ENCODE measurements around the gene ATP8B1. TPM values are rescaled to one million over a fixed set of nuclear protein-coding genes. Genes with fewer than 3 reads are reported as not detected.

Gene ATP8B1
- total and polyA plus RNA-seq, 2 donors (not counting 1 experiment from before 2014, with no cell fraction given), result 109 to 125 TPM

- H3K4me2 ChIP-seq (ENCODE audit: extremely low read depth, insufficient read depth, low read length), result no peak overlapping the region
- H4K20me1 ChIP-seq (ENCODE audit: control insufficient read depth, extremely low read depth, insufficient read depth, low read length), result no peaks in the 10 kb centered on the region
- peaks cover 7% of the 10 kb centered on the region for H3K4me1 ChIP-seq (ENCODE audit: control insufficient read depth, extremely low read depth, insufficient read depth, low read length)
- H3K9me3 ChIP-seq (ENCODE audit: control insufficient read depth, insufficient read depth, low read depth, low read length), result no peaks in the 10 kb centered on the region
- H3K4me3 ChIP-seq (replicated peaks in 1 of 4; ENCODE audit: control extremely low read depth in 1 of 4, insufficient read depth in 1 of 4, low read depth in 3 of 4, low read length in 4 of 4), result no peak overlapping the region
- TF ChIP-seq CTCF (conservative IDR thresholded peaks at IDR 0.05 in 1 of 2, IDR thresholded peaks at IDR 0.05 in 1 of 2; ENCODE audit: low read depth in 1 of 2, low read length in 2 of 2) (no peak), EZH2 (IDR thresholded peaks at IDR 0.05; ENCODE audit: low read length, missing control alignments) (no peak)
- H3K27me3 ChIP-seq (ENCODE audit: control insufficient read depth, insufficient read depth, low read length), result no peaks in the 10 kb centered on the region
- H3K27ac ChIP-seq (ENCODE audit: insufficient read depth, low read length), result no peak overlapping the region
- H3K79me2 ChIP-seq (ENCODE audit: control insufficient read depth, insufficient read depth, low read length), result peaks cover 13% of the 10 kb centered on the region
- no peak overlapping the region for H3K9ac ChIP-seq (ENCODE audit: insufficient read depth, low read length)
- H3K36me3 ChIP-seq (ENCODE audit: control insufficient read depth, insufficient read depth, low read length), result peaks cover 19% of the 10 kb centered on the region
- H2AFZ ChIP-seq (ENCODE audit: low read length), result no peak overlapping the region
- no peak for DNase-seq (ENCODE audit: low read depth in 2 of 2)
Observed at GRCh38 chr18:57696271-57696670, 106.8 kb downstream of the ATP8B1 start.

- H3K36me3 ChIP-seq (ENCODE audit: control insufficient read depth, insufficient read depth, low read length), result peaks cover 28% of the 10 kb centered on the region
- DNase-seq (ENCODE audit: low read depth in 2 of 2), result no peak
- H3K27ac ChIP-seq (ENCODE audit: insufficient read depth, low read length), result no peak overlapping the region
- no peak overlapping the region for H3K4me2 ChIP-seq (ENCODE audit: extremely low read depth, insufficient read depth, low read length)
- H4K20me1 ChIP-seq (ENCODE audit: control insufficient read depth, extremely low read depth, insufficient read depth, low read length), result no peaks in the 10 kb centered on the region
- H3K4me3 ChIP-seq (replicated peaks in 1 of 4; ENCODE audit: control extremely low read depth in 1 of 4, insufficient read depth in 1 of 4, low read depth in 3 of 4, low read length in 4 of 4), result no peak overlapping the region
- H3K4me1 ChIP-seq (ENCODE audit: control insufficient read depth, extremely low read depth, insufficient read depth, low read length), result peaks cover 4% of the 10 kb centered on the region
- no peak overlapping the region for H3K9ac ChIP-seq (ENCODE audit: insufficient read depth, low read length)
- peaks cover 8% of the 10 kb centered on the region for H3K79me2 ChIP-seq (ENCODE audit: control insufficient read depth, insufficient read depth, low read length)
- H3K9me3 ChIP-seq (ENCODE audit: control insufficient read depth, insufficient read depth, low read depth, low read length), result no peaks in the 10 kb centered on the region
- no peak overlapping the region for H2AFZ ChIP-seq (ENCODE audit: low read length)
- H3K27me3 ChIP-seq (ENCODE audit: control insufficient read depth, insufficient read depth, low read length), result no peaks in the 10 kb centered on the region
- TF ChIP-seq CTCF (conservative IDR thresholded peaks at IDR 0.05 in 1 of 2, IDR thresholded peaks at IDR 0.05 in 1 of 2; ENCODE audit: low read depth in 1 of 2, low read length in 2 of 2), result no peak
- no peak for TF ChIP-seq EZH2 (IDR thresholded peaks at IDR 0.05; ENCODE audit: low read length, missing control alignments)
Observed at GRCh38 chr18:57691363-57691762, 111.8 kb downstream of the ATP8B1 start.

DNA sequence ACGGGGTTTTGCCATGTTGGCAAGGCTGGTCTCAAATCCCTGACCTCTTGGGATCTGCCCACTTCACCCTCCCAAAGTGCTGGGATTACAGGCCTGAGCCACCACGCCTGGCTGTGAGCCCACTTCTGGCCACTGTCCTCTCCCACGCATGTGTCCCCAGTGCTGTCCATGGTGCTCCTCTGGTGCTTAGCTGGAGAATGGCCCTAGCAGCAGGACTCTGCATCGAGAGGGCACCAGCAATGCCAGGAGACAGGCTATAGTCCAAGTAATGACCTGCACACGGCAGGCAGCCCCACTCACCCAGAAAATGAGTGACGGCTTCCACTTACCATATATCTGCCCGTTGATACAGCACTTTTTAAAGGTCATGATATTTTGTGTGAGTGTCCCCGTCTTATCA, 115.1 kb downstream of the ATP8B1 start:
- peaks cover 40% of the 10 kb centered on the region for H3K36me3 ChIP-seq (ENCODE audit: control insufficient read depth, insufficient read depth, low read length)
- TF ChIP-seq EZH2 (IDR thresholded peaks at IDR 0.05; ENCODE audit: low read length, missing control alignments) (no peak), CTCF (conservative IDR thresholded peaks at IDR 0.05 in 1 of 2, IDR thresholded peaks at IDR 0.05 in 1 of 2; ENCODE audit: low read depth in 1 of 2, low read length in 2 of 2) (no peak)
- H3K4me3 ChIP-seq (replicated peaks in 1 of 4; ENCODE audit: control extremely low read depth in 1 of 4, insufficient read depth in 1 of 4, low read depth in 3 of 4, low read length in 4 of 4), result no peak overlapping the region
- no peaks in the 10 kb centered on the region for H3K27me3 ChIP-seq (ENCODE audit: control insufficient read depth, insufficient read depth, low read length)
- no peaks in the 10 kb centered on the region for H3K9me3 ChIP-seq (ENCODE audit: control insufficient read depth, insufficient read depth, low read depth, low read length)
- H4K20me1 ChIP-seq (ENCODE audit: control insufficient read depth, extremely low read depth, insufficient read depth, low read length), result no peaks in the 10 kb centered on the region
- H3K4me1 ChIP-seq (ENCODE audit: control insufficient read depth, extremely low read depth, insufficient read depth, low read length), result no peaks in the 10 kb centered on the region
- H3K27ac ChIP-seq (ENCODE audit: insufficient read depth, low read length), result no peak overlapping the region
- peaks cover 8% of the 10 kb centered on the region for H3K79me2 ChIP-seq (ENCODE audit: control insufficient read depth, insufficient read depth, low read length)
- no peak overlapping the region for H3K9ac ChIP-seq (ENCODE audit: insufficient read depth, low read length)
- DNase-seq (ENCODE audit: low read depth in 2 of 2), result no peak
- no peak overlapping the region for H2AFZ ChIP-seq (ENCODE audit: low read length)
- no peak overlapping the region for H3K4me2 ChIP-seq (ENCODE audit: extremely low read depth, insufficient read depth, low read length)

Data from fibroblast of lung (primary cell).